HL-60 (cell line): Measurements from ENCODE around the gene PGBD5.

Experiments
- DNase-seq, 2 experiments: peaks; one replicate each; pipeline ENCODE4 v3.0.0-alpha.2; 2010 to 2020; ENCODE audit warnings: low read depth in 1 of 2, low spot score in 1 of 2
- H3K27ac ChIP-seq: fragments of 250-450 bp; sonication (Bioruptor Pico); replicated peaks from 2 replicates; pipeline ENCODE4 v1.5.1; 2020; ENCODE audit warnings: mild to moderate bottlenecking, moderate library complexity
- H3K27me3 ChIP-seq: fragments of 250-450 bp; sonication (Bioruptor Pico); 2 replicates; pipeline ENCODE4 v1.5.1; 2021; ENCODE audit warnings: mild to moderate bottlenecking, moderate library complexity; ENCODE audit not compliant: insufficient read depth, poor library complexity, severe bottlenecking
- H3K4me3 ChIP-seq: replicated peaks from 2 replicates; pipeline ENCODE4 v1.5.1; 2011; ENCODE audit warnings: mild to moderate bottlenecking, control low read depth, low read length; ENCODE audit not compliant: insufficient read depth
- GABPA ChIP-seq: IDR thresholded peaks from 2 replicates; pipeline ENCODE4 v1.6.1; 2012; ENCODE audit warnings: low read depth
- POLR2AphosphoS5 ChIP-seq: IDR thresholded peaks from 2 replicates; pipeline ENCODE4 v1.6.1; 2012; ENCODE audit warnings: low read depth
- SPI1 ChIP-seq: IDR thresholded peaks from 2 replicates; pipeline ENCODE4 v1.6.1; 2012; ENCODE audit warnings: low read depth, mild to moderate bottlenecking, borderline replicate concordance
- TF ChIP-seq, protein P1 (sequence below): IDR thresholded peaks from 2 replicates; pipeline ENCODE4 v1.6.1; 2012; ENCODE audit warnings: low read depth; ENCODE audit not compliant: insufficient replicate concordance
- TF ChIP-seq, protein P2 (sequence below): IDR thresholded peaks from one replicate; pipeline ENCODE4 v1.5.1; 2011; ENCODE audit warnings: low read length, control low read depth, inconsistent platforms; ENCODE audit not compliant: insufficient read depth

Gene PGBD5

DNA sequence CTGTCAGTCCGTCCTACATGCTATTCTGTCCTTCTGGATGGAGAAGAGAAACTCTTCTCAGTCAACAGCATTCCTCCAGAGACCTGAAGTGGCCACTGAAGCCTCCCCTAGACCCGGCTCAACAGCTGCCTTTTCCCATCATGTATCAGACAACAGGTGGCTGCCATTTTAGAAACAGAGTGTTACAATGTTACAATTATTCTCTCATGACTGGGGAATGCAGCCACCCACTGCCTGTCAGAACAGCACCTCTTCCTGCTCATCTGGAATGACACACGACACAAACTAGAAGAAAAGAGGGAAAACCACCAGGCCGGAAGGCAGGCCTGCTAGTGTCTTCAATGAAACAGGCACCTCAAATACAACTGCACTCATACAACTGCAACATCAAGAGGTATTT, 105.3 kb downstream of the PGBD5 start:
- H3K4me3 ChIP-seq = no peak overlapping the region
- H3K27ac ChIP-seq = no peak overlapping the region
- no peaks in the 10 kb centered on the region for H3K27me3 ChIP-seq
- DNase-seq = no peak
- TF ChIP-seq POLR2AphosphoS5 (no peak), SPI1 (no peak), GABPA (no peak)
- TF ChIP-seq, protein P1, sequence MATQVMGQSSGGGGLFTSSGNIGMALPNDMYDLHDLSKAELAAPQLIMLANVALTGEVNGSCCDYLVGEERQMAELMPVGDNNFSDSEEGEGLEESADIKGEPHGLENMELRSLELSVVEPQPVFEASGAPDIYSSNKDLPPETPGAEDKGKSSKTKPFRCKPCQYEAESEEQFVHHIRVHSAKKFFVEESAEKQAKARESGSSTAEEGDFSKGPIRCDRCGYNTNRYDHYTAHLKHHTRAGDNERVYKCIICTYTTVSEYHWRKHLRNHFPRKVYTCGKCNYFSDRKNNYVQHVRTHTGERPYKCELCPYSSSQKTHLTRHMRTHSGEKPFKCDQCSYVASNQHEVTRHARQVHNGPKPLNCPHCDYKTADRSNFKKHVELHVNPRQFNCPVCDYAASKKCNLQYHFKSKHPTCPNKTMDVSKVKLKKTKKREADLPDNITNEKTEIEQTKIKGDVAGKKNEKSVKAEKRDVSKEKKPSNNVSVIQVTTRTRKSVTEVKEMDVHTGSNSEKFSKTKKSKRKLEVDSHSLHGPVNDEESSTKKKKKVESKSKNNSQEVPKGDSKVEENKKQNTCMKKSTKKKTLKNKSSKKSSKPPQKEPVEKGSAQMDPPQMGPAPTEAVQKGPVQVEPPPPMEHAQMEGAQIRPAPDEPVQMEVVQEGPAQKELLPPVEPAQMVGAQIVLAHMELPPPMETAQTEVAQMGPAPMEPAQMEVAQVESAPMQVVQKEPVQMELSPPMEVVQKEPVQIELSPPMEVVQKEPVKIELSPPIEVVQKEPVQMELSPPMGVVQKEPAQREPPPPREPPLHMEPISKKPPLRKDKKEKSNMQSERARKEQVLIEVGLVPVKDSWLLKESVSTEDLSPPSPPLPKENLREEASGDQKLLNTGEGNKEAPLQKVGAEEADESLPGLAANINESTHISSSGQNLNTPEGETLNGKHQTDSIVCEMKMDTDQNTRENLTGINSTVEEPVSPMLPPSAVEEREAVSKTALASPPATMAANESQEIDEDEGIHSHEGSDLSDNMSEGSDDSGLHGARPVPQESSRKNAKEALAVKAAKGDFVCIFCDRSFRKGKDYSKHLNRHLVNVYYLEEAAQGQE = no peak
- TF ChIP-seq, protein P2, sequence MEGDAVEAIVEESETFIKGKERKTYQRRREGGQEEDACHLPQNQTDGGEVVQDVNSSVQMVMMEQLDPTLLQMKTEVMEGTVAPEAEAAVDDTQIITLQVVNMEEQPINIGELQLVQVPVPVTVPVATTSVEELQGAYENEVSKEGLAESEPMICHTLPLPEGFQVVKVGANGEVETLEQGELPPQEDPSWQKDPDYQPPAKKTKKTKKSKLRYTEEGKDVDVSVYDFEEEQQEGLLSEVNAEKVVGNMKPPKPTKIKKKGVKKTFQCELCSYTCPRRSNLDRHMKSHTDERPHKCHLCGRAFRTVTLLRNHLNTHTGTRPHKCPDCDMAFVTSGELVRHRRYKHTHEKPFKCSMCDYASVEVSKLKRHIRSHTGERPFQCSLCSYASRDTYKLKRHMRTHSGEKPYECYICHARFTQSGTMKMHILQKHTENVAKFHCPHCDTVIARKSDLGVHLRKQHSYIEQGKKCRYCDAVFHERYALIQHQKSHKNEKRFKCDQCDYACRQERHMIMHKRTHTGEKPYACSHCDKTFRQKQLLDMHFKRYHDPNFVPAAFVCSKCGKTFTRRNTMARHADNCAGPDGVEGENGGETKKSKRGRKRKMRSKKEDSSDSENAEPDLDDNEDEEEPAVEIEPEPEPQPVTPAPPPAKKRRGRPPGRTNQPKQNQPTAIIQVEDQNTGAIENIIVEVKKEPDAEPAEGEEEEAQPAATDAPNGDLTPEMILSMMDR = no peak

DNA sequence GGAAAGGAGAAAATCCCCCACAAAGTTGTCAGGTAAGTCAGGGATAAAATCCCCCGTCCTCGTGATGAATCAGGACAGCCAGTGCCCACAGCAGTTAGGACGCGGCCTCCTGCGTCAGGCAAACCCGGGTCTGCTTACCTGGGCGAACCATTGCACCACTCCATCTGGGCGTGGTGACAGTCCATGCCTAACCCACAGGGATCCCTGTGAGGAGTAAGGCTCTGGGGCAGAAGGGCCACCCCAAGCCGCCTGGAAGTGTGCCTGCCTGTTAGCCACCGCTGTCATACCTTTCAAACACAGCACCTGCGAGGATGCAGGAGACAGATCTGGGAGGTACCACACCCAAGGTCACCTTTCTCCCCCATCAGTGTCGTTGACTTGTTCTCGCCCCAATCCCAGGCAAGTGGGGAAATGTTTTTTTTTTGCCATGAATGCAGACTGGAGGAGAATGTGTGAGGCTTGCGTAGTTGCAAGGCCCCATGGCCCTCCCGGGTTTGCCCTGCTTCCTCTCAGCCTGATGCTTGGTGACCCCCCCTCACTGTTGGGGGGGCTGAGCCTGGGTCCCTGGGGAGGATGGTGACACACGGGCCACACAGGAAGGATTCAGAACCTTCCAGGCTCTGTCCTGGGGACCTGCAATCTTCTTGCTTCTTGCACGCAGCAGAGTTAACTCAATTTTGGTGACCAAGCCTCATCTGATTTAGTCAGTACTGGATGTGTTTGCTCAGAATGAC, 107.0 kb downstream of the PGBD5 start:
- Histone ChIP-seq H3K27me3 (no peaks in the 10 kb centered on the region), H3K4me3 (no peak overlapping the region), H3K27ac (no peak overlapping the region)
- no peak for DNase-seq
- TF ChIP-seq, protein P1 = no peak
- TF ChIP-seq, protein P2 = no peak
- TF ChIP-seq POLR2AphosphoS5 (no peak), SPI1 (no peak), GABPA (no peak)

DNA sequence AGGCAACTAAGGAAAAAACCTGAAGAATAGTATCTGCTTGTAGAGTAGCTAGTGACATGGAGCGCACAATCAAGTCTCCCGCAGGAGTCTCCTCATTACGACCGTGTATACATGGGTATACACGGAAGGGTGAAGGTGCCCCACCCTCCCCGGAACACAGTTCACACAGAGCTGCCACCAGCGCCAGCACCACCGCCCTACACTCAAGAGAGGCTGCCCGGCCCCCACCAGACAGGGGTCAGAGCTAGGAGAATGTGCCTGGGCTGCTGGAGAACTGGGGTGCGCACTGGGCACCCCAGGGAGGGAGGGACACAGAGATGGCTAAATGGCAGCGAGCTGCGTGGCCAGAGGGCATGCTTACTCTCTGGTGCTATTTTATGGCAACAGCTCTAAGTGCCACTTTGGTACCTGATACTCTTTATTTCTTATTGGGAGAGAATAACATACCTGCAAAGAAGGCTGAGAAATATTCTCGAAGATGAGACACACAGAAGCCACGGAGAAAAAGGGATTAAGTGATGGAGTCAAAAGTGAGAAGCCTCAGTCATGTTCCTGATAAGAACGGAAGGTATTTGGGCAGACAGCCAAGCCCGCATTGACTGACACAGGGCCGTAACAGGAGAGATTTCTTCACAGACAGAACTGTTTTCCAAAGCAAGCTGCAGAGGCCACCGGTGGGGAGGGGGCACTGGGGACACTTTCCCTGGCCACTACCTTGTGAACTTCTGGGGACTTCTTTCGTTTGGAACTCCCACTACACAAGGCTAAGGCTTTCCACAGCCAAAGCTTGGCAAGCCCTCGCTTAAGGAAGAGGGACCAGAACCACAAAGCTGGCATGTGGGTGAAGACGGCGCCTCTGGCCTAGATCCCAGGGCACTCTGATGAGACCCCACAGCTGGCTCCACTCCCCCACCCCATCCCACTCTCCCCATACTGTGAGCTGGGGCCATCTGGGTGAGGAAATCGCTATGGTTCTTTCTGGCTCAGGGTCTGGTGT, 108.0 kb downstream of the PGBD5 start:
- Histone ChIP-seq H3K27ac (no peak overlapping the region), H3K27me3 (no peaks in the 10 kb centered on the region), H3K4me3 (no peak overlapping the region)
- peak in 1 of 2 experiments; percentile 44 for DNase-seq
- TF ChIP-seq GABPA = no peak
- TF ChIP-seq, protein P2 = no peak
- TF ChIP-seq, protein P1 = no peak
